KMS-11 (cell line): ENCODE results near the gene NUB1.

Source experiments
- H2AFZ ChIP-seq: fragments of 200-600 bp; sonication (generic); 2 replicates; pipeline ENCODE4 v1.6.1; 2016; ENCODE audit warnings: antibody characterized with exemption, mixed run types, low read depth
- H3K27ac ChIP-seq: fragments of 200-600 bp; sonication (generic); 2 replicates; pipeline ENCODE4 v1.6.1; 2016; ENCODE audit warnings: mild to moderate bottlenecking, mixed run types
- H3K27me3 ChIP-seq: fragments of 200-600 bp; sonication (generic); 2 replicates; pipeline ENCODE4 v1.6.1; 2017; ENCODE audit warnings: mild to moderate bottlenecking, low read depth, mixed run types, moderate library complexity; ENCODE audit not compliant: insufficient read depth
- H3K36me3 ChIP-seq: fragments of 200-600 bp; sonication (generic); 2 replicates; pipeline ENCODE4 v1.6.1; 2017; ENCODE audit warnings: mild to moderate bottlenecking, mixed run types; ENCODE audit not compliant: insufficient read depth
- H3K4me1 ChIP-seq: fragments of 200-600 bp; sonication (generic); 2 replicates; pipeline ENCODE4 v1.6.1; 2016; ENCODE audit warnings: mild to moderate bottlenecking, low read depth, mixed run types; ENCODE audit not compliant: poor library complexity, severe bottlenecking
- H3K4me2 ChIP-seq: fragments of 200-600 bp; sonication (generic); 2 replicates; pipeline ENCODE4 v1.7.0; 2016; ENCODE audit warnings: mild to moderate bottlenecking, mixed run types
- H3K4me3 ChIP-seq: fragments of 200-600 bp; sonication (generic); IDR thresholded peaks from 2 replicates; pipeline ENCODE4 v1.6.1; 2017; ENCODE audit warnings: low read depth, low read length, mixed read lengths; ENCODE audit not compliant: insufficient read depth
- H3K79me2 ChIP-seq: fragments of 200-600 bp; sonication (generic); 2 replicates; pipeline ENCODE4 v1.6.1; 2016; ENCODE audit warnings: low read depth, mixed run types; ENCODE audit not compliant: insufficient read depth
- H3K9ac ChIP-seq: fragments of 200-600 bp; sonication (generic); 2 replicates; pipeline ENCODE4 v1.6.1; 2016; ENCODE audit warnings: mild to moderate bottlenecking, mixed run types
- H4K20me1 ChIP-seq: fragments of 200-600 bp; sonication (generic); 2 replicates; pipeline ENCODE4 v1.6.1; 2016; ENCODE audit warnings: mild to moderate bottlenecking, mixed run types; ENCODE audit not compliant: insufficient read depth
- CTCF ChIP-seq: fragments of 200-600 bp; sonication (generic); conservative IDR thresholded peaks from 2 replicates; pipeline ENCODE4 v1.6.1; 2017; ENCODE audit warnings: low read depth, mild to moderate bottlenecking, antibody characterized with exemption, low read length, moderate library complexity, mixed read lengths

Gene NUB1

GRCh38 chr7:151406886-151407583 lies 65.4 kb downstream of the NUB1 start:
- Histone ChIP-seq H3K4me2 (no peak overlapping the region), H3K79me2 (no peaks in the 10 kb centered on the region)

GRCh38 chr7:151408498-151408838 lies 66.9 kb downstream of the NUB1 start:
- no peak overlapping the region for H3K4me3 ChIP-seq
- no peaks in the 10 kb centered on the region for H3K27me3 ChIP-seq
- H3K27ac ChIP-seq: no peak overlapping the region
- no peak for TF ChIP-seq CTCF
- H2AFZ ChIP-seq: no peak overlapping the region
- no peaks in the 10 kb centered on the region for H3K79me2 ChIP-seq
- H3K36me3 ChIP-seq: no peaks in the 10 kb centered on the region
- H3K4me2 ChIP-seq: no peak overlapping the region
- no peaks in the 10 kb centered on the region for H4K20me1 ChIP-seq
- H3K9ac ChIP-seq: no peak overlapping the region
- H3K4me1 ChIP-seq: no peaks in the 10 kb centered on the region

More at GRCh38 chr7:151406886-151407583, 65.4 kb downstream of the NUB1 start:
- no peak overlapping the region for H3K4me3 ChIP-seq
- no peak overlapping the region for H3K27ac ChIP-seq
- no peaks in the 10 kb centered on the region for H3K4me1 ChIP-seq
- no peak for TF ChIP-seq CTCF
- H3K36me3 ChIP-seq: no peaks in the 10 kb centered on the region
- no peak overlapping the region for H2AFZ ChIP-seq
- H4K20me1 ChIP-seq: no peaks in the 10 kb centered on the region
- H3K27me3 ChIP-seq: no peaks in the 10 kb centered on the region
- H3K9ac ChIP-seq: no peak overlapping the region

GRCh38 chr7:151408839-151409666 lies 67.4 kb downstream of the NUB1 start:
- no peaks in the 10 kb centered on the region for H3K36me3 ChIP-seq
- H3K4me1 ChIP-seq: no peaks in the 10 kb centered on the region
- no peaks in the 10 kb centered on the region for H3K79me2 ChIP-seq
- no peaks in the 10 kb centered on the region for H4K20me1 ChIP-seq
- no peak overlapping the region for H3K4me3 ChIP-seq
- no peak overlapping the region for H3K9ac ChIP-seq
- H2AFZ ChIP-seq: no peak overlapping the region
- H3K27me3 ChIP-seq: no peaks in the 10 kb centered on the region
- H3K27ac ChIP-seq: no peak overlapping the region
- TF ChIP-seq CTCF: no peak
- no peak overlapping the region for H3K4me2 ChIP-seq

GRCh38 chr7:151409667-151410404 lies 68.2 kb downstream of the NUB1 start, which contains the start of gene WDR86:
TSS of gene WDR86 (minus strand) at chr7:151410038. CDS start at chr7:151409589, 449 bp downstream.
- no peaks in the 10 kb centered on the region for H3K4me1 ChIP-seq
- no peak within 1 kb of the TSS for H3K4me2 ChIP-seq
- no peak within 1 kb of the TSS for H3K4me3 ChIP-seq
- no peaks in the 10 kb centered on the region for H4K20me1 ChIP-seq
- H2AFZ ChIP-seq: no peak within 1 kb of the TSS
- no peaks in the 10 kb centered on the region for H3K27me3 ChIP-seq
- H3K79me2 ChIP-seq: no peaks in the 10 kb centered on the region
- no peak within 1 kb of the TSS for H3K27ac ChIP-seq
- H3K9ac ChIP-seq: no peak within 1 kb of the TSS
- H3K36me3 ChIP-seq: no peaks in the 10 kb centered on the region
- TF ChIP-seq CTCF: no peak
